Psoas muscle (tissue), 8 donors: ENCODE data around the gene AAGAB. TPM values are rescaled to one million over a fixed set of nuclear protein-coding genes. Genes with fewer than 3 reads are reported as not detected.

Source experiments
- ATAC-seq, 4 donors: fragments of 200-7000 bp; cut with Tn5 transposase; one replicate each; pipeline ENCODE4 v1.9.1; 2020; ENCODE audit warnings: moderate library complexity in 3 of 4, mild to moderate bottlenecking in 2 of 4
- DNase-seq, 2 donors: peaks; one replicate each; pipeline ENCODE4 v3.0.0-alpha.2; 2020
- H3K27ac ChIP-seq: fragments of 200-600 bp; one replicate; pipeline ENCODE4 v1.8.0; 2022
- H3K27me3 ChIP-seq, 3 donors: fragments of 200-600 bp in 1 of 3; one replicate each; pipeline versions ENCODE4 v1.6.1 to v1.8.0; 2013 to 2022; ENCODE audit warnings: low read length in 2 of 3, mild to moderate bottlenecking in 2 of 3, moderate library complexity in 1 of 3; ENCODE audit not compliant: insufficient read depth in 3 of 3
- H3K36me3 ChIP-seq, 2 donors: fragments of 200-600 bp in 1 of 2; one replicate each; pipeline versions ENCODE4 v1.6.1 to v1.8.0; 2013 to 2022; ENCODE audit warnings: low read depth in 1 of 2, mild to moderate bottlenecking in 1 of 2, moderate library complexity in 1 of 2; ENCODE audit not compliant: insufficient read depth in 1 of 2
- H3K4me1 ChIP-seq: fragments of 200-600 bp; one replicate; pipeline ENCODE4 v1.8.0; 2022
- H3K4me3 ChIP-seq: fragments of 200-600 bp; one replicate; pipeline ENCODE4 v1.8.0; 2022; ENCODE audit warnings: mild to moderate bottlenecking
- H3K9me3 ChIP-seq: fragments of 200-600 bp; one replicate; pipeline ENCODE4 v1.8.0; 2022
- WGBS, 3 donors: extraction: QIAGEN DNeasy Blood & Tissue Kit; methylation state at CpG; one replicate each; pipeline versions ENCODE4 v1.1.6 to v1.1.7; 2013; 5-methylcytosine and 5-hydroxymethylcytosine counted together
- intact Hi-C, 2 donors: fragments of 100-400 bp; cut with DNase I; formaldehyde crosslinking; loops; one replicate each; pipeline versions ENCODE4 v1.11.0 to v1.14.2; 2022
- long read RNA-seq, 2 donors: library from polyadenylated mRNA; unstranded; transcript quantifications; one replicate each; pipeline ENCODE4 v2.0.0, GENCODE V29; 2021
- polyA plus RNA-seq, 3 donors: library from polyadenylated mRNA; stranded (reverse); fragments of 200-250 nt; gene quantifications; one replicate each; pipeline ENCODE4 v1.2.3, GENCODE V29; 2013
- total RNA-seq, 4 donors: library from RNA; stranded (reverse); fragmentation: NEBNext Ultra II Directional in 2 of 4; extraction: Animal tissue kit (Norgen Biotek cat#: 25700) in 2 of 4; gene quantifications; one replicate each; pipeline versions ENCODE4 v1.2.1 to v1.2.4, GENCODE V29; 2021 to 2023
- TF ChIP-seq, protein P1 (sequence below): fragments of 200-600 bp; IDR thresholded peaks from one replicate; pipeline ENCODE4 v1.8.0; 2022; ENCODE audit warnings: antibody characterized with exemption
- donor health status: healthy with polysubstance abuse.
- donor health status: DM: no; HTN: no; CAD: no; lungs with moderate emphysema.
- donor health status: Bipolar disorder and iron deficiency.
- donor health status: healthy.
- donor health status: DM: yes; HTN: yes; CAD: no.
- donor health status: DM: no; HTN: no; CAD: no.
- donor health status: DM: no; HTN: no; CAD: no.
- donor health status: DM: yes; HTN: yes; CAD: no.

Gene AAGAB, protein sequence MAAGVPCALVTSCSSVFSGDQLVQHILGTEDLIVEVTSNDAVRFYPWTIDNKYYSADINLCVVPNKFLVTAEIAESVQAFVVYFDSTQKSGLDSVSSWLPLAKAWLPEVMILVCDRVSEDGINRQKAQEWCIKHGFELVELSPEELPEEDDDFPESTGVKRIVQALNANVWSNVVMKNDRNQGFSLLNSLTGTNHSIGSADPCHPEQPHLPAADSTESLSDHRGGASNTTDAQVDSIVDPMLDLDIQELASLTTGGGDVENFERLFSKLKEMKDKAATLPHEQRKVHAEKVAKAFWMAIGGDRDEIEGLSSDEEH
- total RNA-seq (10 to 100 TPM; 34.3 to 46.1 (median 42.7) TPM), polyA plus RNA-seq (10 to 100 TPM; 19.0 to 44.8 (median 21.0) TPM)
- long read RNA-seq, donor 1, transcript AAGAB-201 (10 exons, 2,841 nt), result major isoform, 31 of 39 reads
- long read RNA-seq, donor 1, partial matches to known transcripts, result 0 of 39 reads
- long read RNA-seq, donor 1, other reads (novel, unspliced or antisense), result 7 of 39 reads
- long read RNA-seq, donor 2, transcript AAGAB-201 (10 exons, 2,841 nt), result major isoform, 42 of 55 reads
- long read RNA-seq, donor 2, transcript AAGAB-207 (10 exons, 2,251 nt), result minor isoform, 6 of 55 reads
- long read RNA-seq, donor 2, partial matches to known transcripts, result 0 of 55 reads
- long read RNA-seq, donor 2, other reads (novel, unspliced or antisense), result 7 of 55 reads

DNA sequence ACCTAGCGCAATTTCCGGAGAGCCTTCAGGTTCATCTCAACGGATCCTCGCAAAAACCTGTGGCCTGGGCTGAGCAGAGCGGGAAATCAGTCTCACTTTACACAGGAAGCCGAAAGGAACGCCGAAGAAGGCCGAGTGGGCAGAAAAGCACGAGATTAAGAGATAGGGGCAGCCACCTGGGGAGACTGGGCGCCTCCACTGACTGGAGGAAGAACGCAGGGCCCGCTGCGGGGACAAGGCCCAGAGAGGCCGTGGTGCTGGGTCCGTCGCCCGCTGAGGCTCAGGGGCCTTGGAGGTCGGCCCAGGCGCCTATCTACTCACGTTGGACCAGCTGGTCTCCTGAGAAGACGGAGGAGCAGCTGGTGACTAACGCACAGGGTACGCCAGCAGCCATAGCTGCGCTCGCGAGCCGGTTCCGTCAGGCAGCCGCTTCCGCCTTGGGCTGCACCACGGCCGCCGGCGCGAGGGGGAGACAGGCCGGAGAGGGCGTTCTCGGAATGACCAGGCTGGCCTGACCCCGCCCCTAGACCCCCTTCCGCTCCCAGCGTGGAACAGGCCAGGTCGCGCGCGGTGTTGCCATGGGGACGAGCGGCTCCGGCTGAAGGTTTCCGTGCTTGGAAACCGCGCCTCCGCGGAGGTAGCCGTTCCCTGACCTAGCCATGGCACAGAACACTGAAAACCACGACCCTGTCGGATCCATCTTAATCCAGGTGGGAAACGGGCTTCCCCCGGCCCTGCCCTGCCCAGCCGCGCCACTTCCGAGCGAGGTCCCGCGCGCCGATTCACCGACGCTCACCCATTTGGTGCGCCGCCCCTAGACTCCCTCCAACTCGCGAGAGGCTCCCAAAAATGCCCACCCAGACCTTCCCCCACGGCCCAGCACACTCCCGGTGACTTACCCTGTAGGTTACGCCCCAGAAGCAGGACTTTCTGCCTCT lies at the start of gene AAGAB, which contains the start of gene IQCH:
Gene AAGAB (minus strand): TSS at position 424 of the 938 bp plus-strand sequence. CDS start 30 bp downstream, at position 394.
Gene IQCH (plus strand): TSS at position 549 of the 938 bp plus-strand sequence. CDS start 111 bp downstream, at position 660.
- Histone ChIP-seq H3K27ac (peak within 1 kb of the TSS; percentile 94), H3K9me3 (no peaks in the 10 kb centered on the region), H3K4me3 (peak within 1 kb of the TSS; percentile 87), H3K4me1 (peaks cover 18% of the 10 kb centered on the region), H3K36me3 (no peaks in the 10 kb centered on the region), H3K27me3 (no peaks in the 10 kb centered on the region)
- ATAC-seq, result peak; percentile 96 to 99 (median 98)
- intact Hi-C loops, result loop anchor here (5.0 to 10.0 kb wide), 4 partner anchors 48 to 190 kb away; partner anchors contain the start of gene SMAD3 (in 2 of the 2)
- 0% methylated on average over 66 to 76 of the region's 76 CpGs for WGBS, 3 donors
- TF ChIP-seq, protein P1, sequence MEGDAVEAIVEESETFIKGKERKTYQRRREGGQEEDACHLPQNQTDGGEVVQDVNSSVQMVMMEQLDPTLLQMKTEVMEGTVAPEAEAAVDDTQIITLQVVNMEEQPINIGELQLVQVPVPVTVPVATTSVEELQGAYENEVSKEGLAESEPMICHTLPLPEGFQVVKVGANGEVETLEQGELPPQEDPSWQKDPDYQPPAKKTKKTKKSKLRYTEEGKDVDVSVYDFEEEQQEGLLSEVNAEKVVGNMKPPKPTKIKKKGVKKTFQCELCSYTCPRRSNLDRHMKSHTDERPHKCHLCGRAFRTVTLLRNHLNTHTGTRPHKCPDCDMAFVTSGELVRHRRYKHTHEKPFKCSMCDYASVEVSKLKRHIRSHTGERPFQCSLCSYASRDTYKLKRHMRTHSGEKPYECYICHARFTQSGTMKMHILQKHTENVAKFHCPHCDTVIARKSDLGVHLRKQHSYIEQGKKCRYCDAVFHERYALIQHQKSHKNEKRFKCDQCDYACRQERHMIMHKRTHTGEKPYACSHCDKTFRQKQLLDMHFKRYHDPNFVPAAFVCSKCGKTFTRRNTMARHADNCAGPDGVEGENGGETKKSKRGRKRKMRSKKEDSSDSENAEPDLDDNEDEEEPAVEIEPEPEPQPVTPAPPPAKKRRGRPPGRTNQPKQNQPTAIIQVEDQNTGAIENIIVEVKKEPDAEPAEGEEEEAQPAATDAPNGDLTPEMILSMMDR, result no peak
- DNase-seq, result peak; percentile 99

DNA sequence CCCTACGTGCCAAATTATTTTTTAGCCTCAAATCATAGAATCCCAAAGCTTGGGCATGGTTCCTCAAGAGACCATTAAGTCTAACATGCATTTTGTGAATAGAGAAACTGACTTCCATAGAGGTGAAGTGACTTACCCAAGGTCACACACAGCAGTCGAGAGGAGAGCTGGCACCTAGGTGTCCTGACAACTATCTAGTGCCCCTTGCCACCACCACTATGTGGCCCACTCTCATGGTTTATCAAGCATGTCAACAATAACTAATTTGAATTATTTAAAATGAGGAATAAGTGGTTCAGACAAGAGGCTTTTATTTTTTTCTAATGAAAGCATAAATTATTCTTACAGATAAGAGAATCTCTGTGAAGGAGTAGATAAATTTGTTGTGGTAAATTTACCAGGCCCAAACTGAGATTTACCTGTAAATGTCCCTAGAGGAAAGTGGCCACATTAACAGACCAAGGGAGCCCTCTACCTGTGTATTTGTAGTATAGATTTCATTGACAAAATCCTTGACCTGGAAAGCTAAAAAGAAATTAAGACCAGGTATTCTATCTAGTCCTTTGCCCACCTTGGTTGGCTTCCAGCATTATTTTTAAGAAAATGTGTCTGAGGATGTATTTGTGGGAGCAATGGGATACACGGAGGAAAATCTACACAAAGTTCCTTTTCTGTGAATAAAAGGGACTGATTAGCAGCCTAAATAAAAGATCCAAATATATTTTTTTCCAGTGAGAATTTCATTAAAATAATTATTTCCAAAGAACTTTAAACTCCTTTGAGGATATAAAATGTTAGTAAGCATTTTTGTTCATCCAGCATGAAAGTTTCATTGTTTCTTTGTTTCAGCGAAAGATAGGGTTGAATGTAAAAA lies 49.3 kb upstream of the AAGAB start:
- no peaks in the 10 kb centered on the region for H3K9me3 ChIP-seq
- 73 to 80% (median 75%) methylated on average over 4 of the region's 4 CpGs for WGBS, 3 donors
- peak; percentile 56 to 90 (median 76) for ATAC-seq

DNA sequence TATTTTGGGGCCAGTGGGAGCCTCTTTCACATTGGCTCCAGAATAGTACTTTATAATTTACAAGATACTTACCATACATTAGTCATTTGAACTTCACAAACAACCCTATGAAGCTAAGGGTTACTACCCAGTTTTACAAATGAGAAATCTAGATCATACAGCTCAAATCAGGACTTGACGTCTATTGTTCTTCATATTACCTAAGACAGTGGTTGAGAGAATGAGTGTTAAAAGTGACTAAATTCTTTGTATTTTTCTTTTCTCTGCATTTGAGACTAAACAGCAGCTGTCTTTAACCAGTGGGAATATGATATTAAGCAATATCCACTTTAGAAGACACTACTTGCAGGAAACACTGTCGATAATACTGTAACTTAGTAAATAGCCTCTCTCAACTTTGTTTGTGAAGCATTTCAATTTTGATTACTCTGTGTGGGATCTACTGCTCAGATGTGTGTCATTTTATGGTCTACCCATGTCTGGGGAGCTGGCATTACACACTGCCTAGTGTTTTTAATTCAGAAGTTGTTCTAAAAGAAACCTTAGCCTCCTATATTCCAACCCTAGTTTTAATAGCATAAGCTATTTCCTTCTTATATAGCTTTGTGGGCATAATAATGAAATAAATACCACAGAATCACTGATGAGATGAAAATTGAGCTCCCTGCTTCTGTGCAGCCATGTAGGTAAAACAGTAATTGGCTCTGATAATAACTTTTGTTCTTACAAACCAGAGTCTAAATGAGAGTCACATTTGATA lies 46.0 kb upstream of the AAGAB start:
- Histone ChIP-seq H3K27me3 (no peaks in the 10 kb centered on the region), H3K4me1 (peaks cover 5% of the 10 kb centered on the region), H3K36me3 (no peaks in the 10 kb centered on the region), H3K9me3 (no peaks in the 10 kb centered on the region), H3K4me3 (no peak overlapping the region), H3K27ac (no peak overlapping the region)
- TF ChIP-seq, protein P1, result no peak
- 56 to 73% (median 61%) methylated on average over 2 of the region's 2 CpGs for WGBS, 3 donors
- DNase-seq, result no peak
- no peak for ATAC-seq
- intact Hi-C loops, result loop anchor here in 1 of 2 donors (5.0 to 10.0 kb wide), 2 partner anchors 48 to 236 kb away; partner anchors contain the start of genes AAGAB, IQCH and SMAD3

More for the DNA sequence above, 49.3 kb upstream of the AAGAB start:
- Histone ChIP-seq H3K36me3 (no peaks in the 10 kb centered on the region), H3K27me3 (no peaks in the 10 kb centered on the region), H3K4me1 (peaks cover 5% of the 10 kb centered on the region), H3K27ac (no peak overlapping the region), H3K4me3 (no peak overlapping the region)
- intact Hi-C loops, result loop anchor here (1.0 to 10.0 kb wide), 3 partner anchors 51 to 357 kb away; partner anchors contain the start of genes AAGAB (in 1 of the 2), IQCH (in 1 of the 2) and SMAD3 (in 1 of the 2)
- TF ChIP-seq, protein P1, result peak; percentile 70
- DNase-seq, result no peak
